ENCODE results near the gene MYOCOS.
"Not testable (repeated sequence)": the region's sequence is repeated elsewhere in the genome, so short reads cannot be mapped to it uniquely, and the experiment has no call there.

Gene MYOCOS

DNA sequence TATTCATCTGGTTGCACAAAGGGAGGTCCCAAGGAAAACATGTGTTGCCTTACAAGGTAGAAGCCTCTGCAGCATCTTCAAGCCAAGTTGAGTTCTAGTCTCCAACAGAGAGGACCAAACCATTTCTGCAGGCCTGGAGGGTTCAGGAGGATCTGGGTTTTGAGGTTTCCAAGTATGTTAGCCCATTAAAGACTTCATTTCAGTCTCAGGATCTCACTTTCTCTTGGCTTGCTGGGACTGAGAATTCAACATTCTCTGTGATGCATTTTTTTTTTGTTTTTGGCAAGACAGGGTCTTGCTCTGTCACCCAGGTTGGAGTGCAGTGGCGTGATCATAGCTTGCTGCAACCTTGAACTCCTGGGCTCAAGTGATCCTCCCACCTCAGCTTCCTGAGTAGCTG lies 8.8 kb upstream of the MYOCOS start:
- no peak for DNase-seq (ENCODE audit: low read depth)
- TF ChIP-seq POLR2A (IDR thresholded peaks at IDR 0.05; ENCODE audit: extremely low read depth, insufficient read length) (no peak), MYC (IDR thresholded peaks at IDR 0.05; ENCODE audit: low read depth, low read length) (no peak), MAX (IDR thresholded peaks at IDR 0.05; ENCODE audit: low read depth, low read length) (no peak)
- TF ChIP-seq, protein P1, sequence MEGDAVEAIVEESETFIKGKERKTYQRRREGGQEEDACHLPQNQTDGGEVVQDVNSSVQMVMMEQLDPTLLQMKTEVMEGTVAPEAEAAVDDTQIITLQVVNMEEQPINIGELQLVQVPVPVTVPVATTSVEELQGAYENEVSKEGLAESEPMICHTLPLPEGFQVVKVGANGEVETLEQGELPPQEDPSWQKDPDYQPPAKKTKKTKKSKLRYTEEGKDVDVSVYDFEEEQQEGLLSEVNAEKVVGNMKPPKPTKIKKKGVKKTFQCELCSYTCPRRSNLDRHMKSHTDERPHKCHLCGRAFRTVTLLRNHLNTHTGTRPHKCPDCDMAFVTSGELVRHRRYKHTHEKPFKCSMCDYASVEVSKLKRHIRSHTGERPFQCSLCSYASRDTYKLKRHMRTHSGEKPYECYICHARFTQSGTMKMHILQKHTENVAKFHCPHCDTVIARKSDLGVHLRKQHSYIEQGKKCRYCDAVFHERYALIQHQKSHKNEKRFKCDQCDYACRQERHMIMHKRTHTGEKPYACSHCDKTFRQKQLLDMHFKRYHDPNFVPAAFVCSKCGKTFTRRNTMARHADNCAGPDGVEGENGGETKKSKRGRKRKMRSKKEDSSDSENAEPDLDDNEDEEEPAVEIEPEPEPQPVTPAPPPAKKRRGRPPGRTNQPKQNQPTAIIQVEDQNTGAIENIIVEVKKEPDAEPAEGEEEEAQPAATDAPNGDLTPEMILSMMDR (IDR thresholded peaks at IDR 0.05; ENCODE audit: low read depth, low read length): no peak
- no peak overlapping the region for H3K4me3 ChIP-seq (ENCODE audit: low read depth, low read length)

DNA sequence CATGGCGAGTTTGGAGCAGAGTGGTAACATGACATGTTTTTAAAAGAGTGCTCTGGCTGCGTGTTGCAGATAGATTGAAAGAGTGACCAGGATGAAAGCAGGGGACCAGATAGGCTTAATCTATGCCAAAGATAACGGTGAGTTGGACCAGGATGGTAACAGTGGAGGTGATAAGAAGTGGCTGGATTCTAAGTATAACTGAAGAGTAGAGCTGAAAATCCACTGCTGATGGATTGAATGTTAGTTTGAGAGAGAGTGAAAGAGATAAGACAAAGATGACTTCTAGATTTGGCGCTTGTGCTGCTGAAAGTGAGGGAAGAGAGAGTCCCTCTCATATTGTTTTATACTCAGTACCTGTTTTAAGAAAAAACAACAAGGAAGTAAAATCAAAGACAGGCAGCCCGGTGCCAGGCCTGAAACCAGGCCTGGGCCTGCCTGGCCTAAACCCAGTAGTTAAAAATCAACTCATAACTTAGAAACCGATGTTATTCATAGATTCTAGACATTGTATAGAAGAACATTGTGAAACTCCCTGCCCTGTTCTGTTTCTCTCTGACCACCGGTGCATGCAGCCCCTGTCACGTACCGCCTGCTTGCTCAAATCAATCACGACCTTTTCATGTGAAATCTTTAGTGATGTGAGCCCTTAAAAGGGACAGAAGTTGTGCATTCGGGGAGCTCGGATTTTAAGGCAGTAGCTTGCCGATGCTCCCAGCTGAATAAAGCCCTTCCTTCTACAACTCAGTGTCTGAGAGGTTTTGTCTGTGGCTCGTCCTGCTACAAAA lies 6.7 kb upstream of the MYOCOS start:
- DNase-seq (ENCODE audit: low read depth); H3K4me3 ChIP-seq (ENCODE audit: low read depth, low read length): not testable (repeated sequence)

DNA sequence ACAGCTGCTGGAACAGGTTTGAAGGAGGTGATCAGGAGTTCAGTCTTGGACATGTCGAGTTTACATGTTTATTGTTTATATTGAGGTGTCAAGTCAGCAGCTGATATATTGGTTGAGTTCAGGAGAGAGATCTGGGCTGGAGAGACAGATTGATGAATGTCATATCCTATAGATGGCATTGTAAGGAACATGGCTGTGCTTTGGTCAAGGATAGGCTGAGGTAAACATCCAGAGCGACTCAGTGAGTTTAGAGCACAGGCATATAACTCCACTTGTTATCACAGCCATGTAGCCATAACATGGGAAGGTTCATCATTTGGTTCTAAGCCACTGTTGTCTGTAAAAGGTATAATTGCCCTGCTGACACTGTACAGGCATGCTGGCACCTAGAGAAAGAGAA lies 5.5 kb upstream of the MYOCOS start:
- TF ChIP-seq POLR2A (IDR thresholded peaks at IDR 0.05; ENCODE audit: extremely low read depth, insufficient read length): no peak
- TF ChIP-seq, protein P1 (IDR thresholded peaks at IDR 0.05; ENCODE audit: low read depth, low read length): no peak
- TF ChIP-seq MAX (IDR thresholded peaks at IDR 0.05; ENCODE audit: low read depth, low read length): no peak
- TF ChIP-seq MYC (IDR thresholded peaks at IDR 0.05; ENCODE audit: low read depth, low read length): no peak
- no peak for DNase-seq (ENCODE audit: low read depth)
- no peak overlapping the region for H3K4me3 ChIP-seq (ENCODE audit: low read depth, low read length)

- DNase-seq (ENCODE audit: low read depth): no peak
- no peak overlapping the region for H3K4me3 ChIP-seq (ENCODE audit: low read depth, low read length)
- no peak for TF ChIP-seq POLR2A (IDR thresholded peaks at IDR 0.05; ENCODE audit: extremely low read depth, insufficient read length)
- TF ChIP-seq MAX (IDR thresholded peaks at IDR 0.05; ENCODE audit: low read depth, low read length): no peak
- TF ChIP-seq, protein P1 (IDR thresholded peaks at IDR 0.05; ENCODE audit: low read depth, low read length): no peak
- no peak for TF ChIP-seq MYC (IDR thresholded peaks at IDR 0.05; ENCODE audit: low read depth, low read length)
Observed at GRCh38 chr1:171623651-171624331, 1.7 kb downstream of the MYOCOS start.

DNA sequence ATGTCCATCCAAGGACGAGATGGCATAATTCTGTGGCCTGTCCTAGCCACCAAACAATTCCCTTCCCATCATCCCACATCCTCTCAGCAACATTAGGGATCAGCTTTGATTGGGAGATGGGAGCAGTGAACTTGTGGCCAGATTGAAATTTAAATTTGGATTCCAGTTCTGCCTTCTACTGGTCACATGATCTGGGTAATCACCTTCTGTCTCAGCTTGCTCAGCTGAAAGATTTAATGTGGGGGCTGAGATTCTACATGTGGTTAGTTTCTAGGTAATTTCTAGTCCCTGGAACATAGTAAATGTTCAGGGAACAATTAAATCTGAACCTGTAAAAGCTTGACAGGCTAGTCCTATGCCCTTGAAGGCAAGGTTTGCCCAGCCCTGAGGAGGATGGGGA lies 3.2 kb downstream of the MYOCOS start:
- no peak for DNase-seq (ENCODE audit: low read depth)
- H3K4me3 ChIP-seq (ENCODE audit: low read depth, low read length): no peak overlapping the region
- no peak for TF ChIP-seq MYC (IDR thresholded peaks at IDR 0.05; ENCODE audit: low read depth, low read length)
- TF ChIP-seq, protein P1 (IDR thresholded peaks at IDR 0.05; ENCODE audit: low read depth, low read length): no peak

DNA sequence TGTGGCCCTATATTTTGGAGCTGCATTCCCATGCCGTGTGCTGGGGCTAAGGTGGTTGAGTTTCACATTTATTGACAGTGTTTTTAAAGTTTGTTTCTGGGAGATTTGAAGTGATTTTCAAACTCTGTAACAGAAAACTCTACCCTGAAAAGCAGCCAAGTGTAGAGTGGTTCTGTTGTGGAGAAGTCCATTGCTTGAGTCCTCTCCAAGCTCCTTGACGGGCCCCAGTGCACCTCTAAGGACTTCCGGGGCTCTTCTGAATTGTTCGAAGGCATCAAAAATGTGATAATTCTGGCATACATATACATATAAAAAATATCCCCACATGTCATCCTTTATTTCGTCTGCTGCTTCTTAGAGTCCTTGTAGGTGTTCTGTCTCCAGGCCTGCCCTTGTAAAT lies 5.0 kb downstream of the MYOCOS start:
- no peak overlapping the region for H3K4me3 ChIP-seq (ENCODE audit: low read depth, low read length)
- no peak for TF ChIP-seq MAX (IDR thresholded peaks at IDR 0.05; ENCODE audit: low read depth, low read length)
- TF ChIP-seq POLR2A (IDR thresholded peaks at IDR 0.05; ENCODE audit: extremely low read depth, insufficient read length): no peak
- TF ChIP-seq, protein P1 (IDR thresholded peaks at IDR 0.05; ENCODE audit: low read depth, low read length): no peak
- no peak for DNase-seq (ENCODE audit: low read depth)

Measured in NB4 (cell line).